IMR-90 (cell line): ENCODE measurements around the gene SYPL1. TPM values are rescaled to one million over a fixed set of nuclear protein-coding genes. Genes with fewer than 3 reads are reported as not detected.
"Not testable (repeated sequence)": the region's sequence is repeated elsewhere in the genome, so short reads cannot be mapped to it uniquely, and the experiment has no call there.

ENCODE experiments used
- ATAC-seq: fragments of 200-7000 bp; cut with Tn5 transposase; 2 replicates; pipeline ENCODE4 v1.9.1; 2020; ENCODE audit warnings: low read depth, mild to moderate bottlenecking, moderate library complexity
- BruUV-seq: library from RNA; stranded (reverse); fragments of 400-500 nt; replicated peaks from 2 replicates; lab custom pipeline; 2021; lab: Mats Ljungman, UMichigan
- CTCF ChIA-PET: fragments of 300-600 bp; formaldehyde crosslinking; extraction: SDS; loops from one replicate; lab custom pipeline; 2021; ENCODE audit warnings: antibody characterized with exemption; lab: Yijun Ruan, JAX
- POLR2A ChIA-PET: fragments of 300-600 bp; sonication (Branson Sonifier 250); formaldehyde crosslinking; loops from one replicate; lab custom pipeline; 2022; ENCODE audit warnings: antibody characterized with exemption; ENCODE audit not compliant: unreplicated experiment; lab: Charles Lee
- DNase-seq: peaks from one replicate; pipeline ENCODE4 v3.0.0; 2013
- H2AFZ ChIP-seq: replicated peaks from 2 replicates; pipeline ENCODE3; 2013; ENCODE audit warnings: low read length, mild to moderate bottlenecking; ENCODE audit not compliant: poor library complexity
- H2AK5ac ChIP-seq: 2 replicates; pipeline ENCODE4 v1.6.1; 2013; ENCODE audit warnings: low read depth, low read length, inconsistent platforms
- H2AK9ac ChIP-seq: replicated peaks from 2 replicates; pipeline ENCODE3; 2013; ENCODE audit warnings: mild to moderate bottlenecking, low read depth, low read length, moderate library complexity; ENCODE audit not compliant: poor library complexity
- H2BK120ac ChIP-seq: 2 replicates; pipeline ENCODE4 v1.6.1; 2013; ENCODE audit warnings: low read depth, low read length, inconsistent platforms
- H2BK15ac ChIP-seq: 3 replicates; pipeline ENCODE4 v1.6.1; 2013; ENCODE audit warnings: low read depth, low read length, inconsistent platforms
- H2BK20ac ChIP-seq: 2 replicates; pipeline ENCODE4 v1.6.1; 2013; ENCODE audit warnings: low read depth, mild to moderate bottlenecking, inconsistent platforms, low read length, moderate library complexity
- H2BK5ac ChIP-seq: 2 replicates; pipeline ENCODE4 v1.6.1; 2013; ENCODE audit warnings: mild to moderate bottlenecking, low read depth, low read length, inconsistent platforms; ENCODE audit not compliant: poor library complexity, severe bottlenecking
- H3K14ac ChIP-seq: replicated peaks from 2 replicates; pipeline ENCODE4 v1.6.1; 2013; ENCODE audit warnings: low read depth, low read length, inconsistent platforms
- H3K18ac ChIP-seq: 2 replicates; pipeline ENCODE4 v1.6.1; 2013; ENCODE audit warnings: low read depth, low read length, control low read depth
- H3K23ac ChIP-seq: 2 replicates; pipeline ENCODE4 v1.6.1; 2013; ENCODE audit warnings: low read depth, low read length, inconsistent platforms
- H3K27ac ChIP-seq: 2 replicates; pipeline ENCODE4 v1.5.1; 2013; ENCODE audit warnings: mild to moderate bottlenecking, control low read depth, low read length; ENCODE audit not compliant: insufficient read depth
- H3K27me3 ChIP-seq: 2 replicates; pipeline ENCODE4 v1.6.1; 2013; ENCODE audit warnings: low read length; ENCODE audit not compliant: control insufficient read depth, insufficient read depth
- H3K36me3 ChIP-seq: 2 replicates; pipeline ENCODE4 v1.6.1; 2013; ENCODE audit warnings: low read length, mixed read lengths; ENCODE audit not compliant: control insufficient read depth, insufficient read depth
- H3K4ac ChIP-seq: 2 replicates; pipeline ENCODE4 v1.6.1; 2013; ENCODE audit warnings: low read depth, low read length, inconsistent platforms
- H3K4me1 ChIP-seq: 2 replicates; pipeline ENCODE4 v1.6.1; 2013; ENCODE audit warnings: low read length, mixed read lengths; ENCODE audit not compliant: control insufficient read depth, insufficient read depth
- H3K4me2 ChIP-seq: 2 replicates; pipeline ENCODE4 v1.6.1; 2013; ENCODE audit warnings: low read depth, mild to moderate bottlenecking, control low read depth, low read length, moderate library complexity
- H3K4me3 ChIP-seq: 2 replicates; pipeline ENCODE4 v1.5.1; 2013; ENCODE audit warnings: low read depth, mild to moderate bottlenecking, control low read depth, low read length, moderate library complexity; ENCODE audit not compliant: insufficient read depth
- H3K56ac ChIP-seq: 2 replicates; pipeline ENCODE4 v1.6.1; 2013; ENCODE audit warnings: low read length, inconsistent platforms; ENCODE audit not compliant: insufficient read depth; ENCODE audit errors: extremely low read depth
- H3K79me1 ChIP-seq, 2 experiments: 2 replicates each; pipeline ENCODE4 v1.6.1; 2013; ENCODE audit warnings: low read length in 2 of 2, inconsistent platforms in 1 of 2, low read depth in 1 of 2
- H3K9ac ChIP-seq: 2 replicates; pipeline ENCODE4 v1.6.1; 2013; ENCODE audit warnings: low read depth, low read length, control low read depth
- H3K9me1 ChIP-seq: 2 replicates; pipeline ENCODE4 v1.6.1; 2013; ENCODE audit warnings: low read length, inconsistent platforms; ENCODE audit not compliant: insufficient read depth
- H3K9me3 ChIP-seq: 2 replicates; pipeline ENCODE4 v1.6.1; 2013; ENCODE audit warnings: low read length; ENCODE audit not compliant: control insufficient read depth, insufficient read depth
- H4K20me1 ChIP-seq: 2 replicates; pipeline ENCODE4 v1.6.1; 2013; ENCODE audit warnings: low read length, inconsistent platforms; ENCODE audit not compliant: insufficient read depth
- H4K5ac ChIP-seq: 2 replicates; pipeline ENCODE4 v1.6.1; 2013; ENCODE audit warnings: mild to moderate bottlenecking, low read depth, low read length, control low read depth
- H4K8ac ChIP-seq, 2 experiments: 2 replicates each; pipeline ENCODE4 v1.6.1; 2013; ENCODE audit warnings: low read depth in 2 of 2, low read length in 2 of 2, control low read depth in 1 of 2, inconsistent platforms in 1 of 2
- H4K91ac ChIP-seq: 2 replicates; pipeline ENCODE4 v1.6.1; 2013; ENCODE audit warnings: low read depth, low read length, inconsistent platforms; ENCODE audit not compliant: insufficient read depth
- dilution Hi-C: fragments of 300-500 bp; cut with HindIII; formaldehyde crosslinking; loops from one replicate; pipeline ENCODE4 v1.14.3; 2018; ENCODE audit warnings: low sequenced_read_pairs; ENCODE audit not compliant: unreplicated experiment
- in situ Hi-C: fragments of 300-500 bp; cut with MboI; formaldehyde crosslinking; loops from 3 replicates; pipeline ENCODE4 v1.14.3; 2019; ENCODE audit warnings: low sequenced_read_pairs, inconsistent platforms, mixed read lengths
- intact Hi-C: fragments of 100-400 bp; cut with micrococcal nuclease; formaldehyde crosslinking; loops from 2 replicates; pipeline ENCODE4 v1.10.0; 2022
- polyA plus RNA-seq, 3 experiments: library from polyadenylated mRNA; depleted of rRNA; stranded (reverse); fragments of >200 nt; gene quantifications; 2 replicates each; pipeline ENCODE4 v1.2.3, GENCODE V29; 2012; ENCODE audit warnings: low replicate concordance in 1 of 3
- total RNA-seq: library from RNA; depleted of rRNA; stranded (reverse); fragments of >200 nt; gene quantifications from 2 replicates; pipeline ENCODE4 v1.2.3, GENCODE V29; 2012

Gene SYPL1
- total and polyA plus RNA-seq, 2 of the 4 experiments (the other 2 are of a cell fraction), result 19.0 to 45.0 TPM

GRCh38 chr7:106138181-106138580 lies 26.1 kb upstream of the SYPL1 start:
- H3K9me3 ChIP-seq, H3K56ac ChIP-seq, H2BK15ac ChIP-seq, in situ Hi-C loops, H2AFZ ChIP-seq, H2BK5ac ChIP-seq, DNase-seq, intact Hi-C loops, BruUV-seq, H3K23ac ChIP-seq, H4K5ac ChIP-seq, H3K4ac ChIP-seq, H4K8ac ChIP-seq, H3K79me1 ChIP-seq, H3K4me1 ChIP-seq, H4K20me1 ChIP-seq, POLR2A ChIA-PET, H3K14ac ChIP-seq, H3K4me2 ChIP-seq, CTCF ChIA-PET, ATAC-seq, H3K18ac ChIP-seq, H3K9me1 ChIP-seq, H3K27ac ChIP-seq, H2BK20ac ChIP-seq, H4K91ac ChIP-seq, dilution Hi-C loops, H3K36me3 ChIP-seq, H2BK120ac ChIP-seq, H3K4me3 ChIP-seq, H2AK5ac ChIP-seq, H2AK9ac ChIP-seq, H3K9ac ChIP-seq: not testable (repeated sequence)
- H3K27me3 ChIP-seq, result peaks cover 36% of the 10 kb centered on the region
